Vagina (tissue), 2 donors: ENCODE measurements around the gene GLT8D2.

Experiments
- CTCF ChIP-seq, 3 experiments: fragments of 450-650 bp in 2 of 3; fragments of 200-600 bp in 1 of 3; sonication (generic) in 1 of 3; IDR thresholded peaks; one replicate each; pipeline ENCODE4 v1.5.1; 2017 to 2019; ENCODE audit warnings: antibody characterized with exemption in 3 of 3, mild to moderate bottlenecking in 2 of 3, moderate library complexity in 2 of 3
- POLR2A ChIP-seq, 2 donors: fragments of 450-650 bp; IDR thresholded peaks; one replicate each; pipeline ENCODE4 v1.6.1; 2017; ENCODE audit warnings: antibody characterized with exemption in 2 of 2, mild to moderate bottlenecking in 2 of 2, moderate library complexity in 2 of 2
- POLR2AphosphoS5 ChIP-seq, 2 donors: sonication (generic); formaldehyde crosslinking; IDR thresholded peaks; one replicate each; pipeline ENCODE4 v1.9.0; 2017; ENCODE audit warnings: antibody characterized with exemption in 2 of 2, mild to moderate bottlenecking in 2 of 2, low read depth in 1 of 2; ENCODE audit not compliant: insufficient read depth in 1 of 2

- TF ChIP-seq POLR2A (IDR thresholded peaks at IDR 0.05) (no peak), CTCF (IDR thresholded peaks at IDR 0.05) (no peak), POLR2AphosphoS5 (IDR thresholded peaks at IDR 0.05; ENCODE audit: insufficient read depth in 1 of 2, low read depth in 1 of 2) (no peak)
Measured at GRCh38 chr12:104097954-104098353, 48.0 kb upstream of the GLT8D2 start.
